ENCODE data around the gene KHDC4.

DNA sequence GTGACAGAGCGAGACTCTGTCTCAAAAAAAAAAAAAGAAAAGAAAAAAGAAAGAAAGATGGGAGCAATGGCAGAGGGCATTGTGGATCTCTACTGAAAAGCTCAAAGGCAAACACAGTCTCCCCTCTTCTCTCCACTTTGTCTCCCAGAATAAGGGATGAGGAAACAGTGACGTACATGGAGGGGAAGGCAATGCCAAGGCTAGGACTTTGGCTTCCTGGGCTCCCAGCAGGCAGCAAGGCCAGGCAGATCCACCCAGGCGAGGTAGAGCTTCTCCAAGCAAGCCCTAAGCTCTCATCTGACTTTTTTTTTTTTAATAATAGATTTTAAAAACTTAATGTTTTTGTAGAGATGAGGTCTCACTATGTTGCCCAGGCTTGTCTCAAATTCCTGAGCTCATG lies 39.5 kb upstream of the KHDC4 start:
- TF ChIP-seq EZH2 (conservative IDR thresholded peaks at IDR 0.05; ENCODE audit: low read depth, low read length): no peak
- TF ChIP-seq, protein P1, sequence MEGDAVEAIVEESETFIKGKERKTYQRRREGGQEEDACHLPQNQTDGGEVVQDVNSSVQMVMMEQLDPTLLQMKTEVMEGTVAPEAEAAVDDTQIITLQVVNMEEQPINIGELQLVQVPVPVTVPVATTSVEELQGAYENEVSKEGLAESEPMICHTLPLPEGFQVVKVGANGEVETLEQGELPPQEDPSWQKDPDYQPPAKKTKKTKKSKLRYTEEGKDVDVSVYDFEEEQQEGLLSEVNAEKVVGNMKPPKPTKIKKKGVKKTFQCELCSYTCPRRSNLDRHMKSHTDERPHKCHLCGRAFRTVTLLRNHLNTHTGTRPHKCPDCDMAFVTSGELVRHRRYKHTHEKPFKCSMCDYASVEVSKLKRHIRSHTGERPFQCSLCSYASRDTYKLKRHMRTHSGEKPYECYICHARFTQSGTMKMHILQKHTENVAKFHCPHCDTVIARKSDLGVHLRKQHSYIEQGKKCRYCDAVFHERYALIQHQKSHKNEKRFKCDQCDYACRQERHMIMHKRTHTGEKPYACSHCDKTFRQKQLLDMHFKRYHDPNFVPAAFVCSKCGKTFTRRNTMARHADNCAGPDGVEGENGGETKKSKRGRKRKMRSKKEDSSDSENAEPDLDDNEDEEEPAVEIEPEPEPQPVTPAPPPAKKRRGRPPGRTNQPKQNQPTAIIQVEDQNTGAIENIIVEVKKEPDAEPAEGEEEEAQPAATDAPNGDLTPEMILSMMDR (CRISPR knock-in tag; IDR thresholded peaks at IDR 0.05): no peak
- TF ChIP-seq HNRNPLL (IDR thresholded peaks at IDR 0.05; ENCODE audit: low read depth, low read length, poor library complexity, severe bottlenecking): no peak
- no peak for TF ChIP-seq TCF12 (IDR thresholded peaks at IDR 0.05)
- TF ChIP-seq TCF12 (CRISPR knock-in tag; IDR thresholded peaks at IDR 0.05): no peak
- no peak for TF ChIP-seq FOXK2 (IDR thresholded peaks at IDR 0.05)
- no peak for TF ChIP-seq MAFK (conservative IDR thresholded peaks at IDR 0.05 in 1 of 2, IDR thresholded peaks at IDR 0.05 in 1 of 2; ENCODE audit: low read length in 2 of 2)
- TF ChIP-seq, protein P2, sequence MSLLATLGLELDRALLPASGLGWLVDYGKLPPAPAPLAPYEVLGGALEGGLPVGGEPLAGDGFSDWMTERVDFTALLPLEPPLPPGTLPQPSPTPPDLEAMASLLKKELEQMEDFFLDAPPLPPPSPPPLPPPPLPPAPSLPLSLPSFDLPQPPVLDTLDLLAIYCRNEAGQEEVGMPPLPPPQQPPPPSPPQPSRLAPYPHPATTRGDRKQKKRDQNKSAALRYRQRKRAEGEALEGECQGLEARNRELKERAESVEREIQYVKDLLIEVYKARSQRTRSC (CRISPR knock-in tag; IDR thresholded peaks at IDR 0.05; ENCODE audit: low read depth): no peak
- TF ChIP-seq POLR2AphosphoS5 (IDR thresholded peaks at IDR 0.05; ENCODE audit: low read depth, low read length): no peak
- TF ChIP-seq TGIF2 (CRISPR knock-in tag; IDR thresholded peaks at IDR 0.05): no peak
- TF ChIP-seq ZNF24 (IDR thresholded peaks at IDR 0.05): no peak
